HG02973 (cell line): ENCODE measurements around the gene COX7C.
"Not testable (repeated sequence)": the region's sequence is repeated elsewhere in the genome, so short reads cannot be mapped to it uniquely, and the experiment has no call there.

Experiments used
- ATAC-seq: cut with Tn5 transposase; IDR thresholded peaks from one replicate; pipeline ENCODE4 v1.9.1; 2021; ENCODE audit warnings: moderate library complexity; ENCODE audit not compliant: unreplicated experiment

Gene COX7C

GRCh38 chr5:86617756-86618576, at the start of gene COX7C:
Gene COX7C, plus strand, starts transcription at chr5:86617941. Its CDS starts 115 bp downstream, at chr5:86618056.
- ATAC-seq: peak; percentile 99

GRCh38 chr5:86569522-86570426, 48.0 kb upstream of the COX7C start:
- not testable (repeated sequence) for ATAC-seq

- ATAC-seq: no peak
These were observed 47.2 kb upstream of the COX7C start for GRCh38 chr5:86570427-86571083.

- ATAC-seq: not testable (repeated sequence)
These were observed 46.6 kb upstream of the COX7C start for GRCh38 chr5:86571109-86571508.

GRCh38 chr5:86572825-86573517, 44.8 kb upstream of the COX7C start:
- ATAC-seq: no peak

- no peak for ATAC-seq
These were observed 38.2 kb upstream of the COX7C start for GRCh38 chr5:86579502-86579901.

GRCh38 chr5:86596476-86596875, 21.3 kb upstream of the COX7C start:
- no peak for ATAC-seq

- no peak for ATAC-seq
These were observed 11.9 kb upstream of the COX7C start for GRCh38 chr5:86605881-86606280.

- ATAC-seq: no peak
These were observed 4.3 kb upstream of the COX7C start for GRCh38 chr5:86613455-86613854.

- ATAC-seq: no peak
These were observed 409 bp upstream of the COX7C start for GRCh38 chr5:86617309-86617755.

GRCh38 chr5:86623785-86624483, 6.2 kb downstream of the COX7C start:
- ATAC-seq: no peak

GRCh38 chr5:86625148-86625547, 7.4 kb downstream of the COX7C start:
- no peak for ATAC-seq

- no peak for ATAC-seq
These were observed 8.4 kb downstream of the COX7C start for GRCh38 chr5:86626149-86626548.

- no peak for ATAC-seq
These were observed 13.4 kb downstream of the COX7C start for GRCh38 chr5:86631165-86631564.

- ATAC-seq: no peak
These were observed 23.3 kb downstream of the COX7C start for GRCh38 chr5:86640998-86641397.

- ATAC-seq: no peak
These were observed 27.1 kb downstream of the COX7C start for GRCh38 chr5:86644843-86645242.

- ATAC-seq: no peak
These were observed 28.1 kb downstream of the COX7C start for GRCh38 chr5:86645885-86646284.

- ATAC-seq: no peak
These were observed 28.9 kb downstream of the COX7C start for GRCh38 chr5:86646671-86647070.

- no peak for ATAC-seq
These were observed 32.2 kb downstream of the COX7C start for GRCh38 chr5:86649832-86650505.
